Measurements from ENCODE around the gene TFB1M. TPM values are rescaled to one million over a fixed set of nuclear protein-coding genes. Genes with fewer than 3 reads are reported as not detected.

The TFB1M gene
- total RNA-seq, 2 donors from 2014 or later: 6.6 to 11.0 TPM

DNA sequence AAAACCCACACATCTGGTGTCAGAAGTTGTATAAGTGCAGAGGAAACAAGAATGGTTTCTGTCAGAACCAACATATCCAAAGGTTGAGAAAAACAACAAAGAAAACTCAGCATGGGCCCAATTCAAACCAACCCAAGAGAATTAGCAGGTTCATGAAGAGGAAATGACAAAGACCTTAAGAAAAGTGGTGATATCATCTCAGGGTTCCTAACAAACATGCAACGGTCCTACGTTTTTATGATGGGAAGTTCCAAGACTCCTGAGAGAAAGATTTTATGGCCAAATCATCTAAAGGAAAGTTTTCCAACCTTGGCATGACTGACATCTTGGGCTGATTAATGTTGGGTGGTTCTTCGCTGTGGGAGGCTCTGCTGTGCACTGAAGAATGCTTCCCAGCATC lies 23.0 kb downstream of the TFB1M start:
- ATAC-seq (ENCODE audit: insufficient number of reproducible peaks, low FRiP score, low read depth): no peak
- no peak overlapping the region for H3K27ac ChIP-seq
- no peak overlapping the region for H3K4me3 ChIP-seq
- peaks cover 7% of the 10 kb centered on the region for H3K36me3 ChIP-seq
- TF ChIP-seq, protein P1, sequence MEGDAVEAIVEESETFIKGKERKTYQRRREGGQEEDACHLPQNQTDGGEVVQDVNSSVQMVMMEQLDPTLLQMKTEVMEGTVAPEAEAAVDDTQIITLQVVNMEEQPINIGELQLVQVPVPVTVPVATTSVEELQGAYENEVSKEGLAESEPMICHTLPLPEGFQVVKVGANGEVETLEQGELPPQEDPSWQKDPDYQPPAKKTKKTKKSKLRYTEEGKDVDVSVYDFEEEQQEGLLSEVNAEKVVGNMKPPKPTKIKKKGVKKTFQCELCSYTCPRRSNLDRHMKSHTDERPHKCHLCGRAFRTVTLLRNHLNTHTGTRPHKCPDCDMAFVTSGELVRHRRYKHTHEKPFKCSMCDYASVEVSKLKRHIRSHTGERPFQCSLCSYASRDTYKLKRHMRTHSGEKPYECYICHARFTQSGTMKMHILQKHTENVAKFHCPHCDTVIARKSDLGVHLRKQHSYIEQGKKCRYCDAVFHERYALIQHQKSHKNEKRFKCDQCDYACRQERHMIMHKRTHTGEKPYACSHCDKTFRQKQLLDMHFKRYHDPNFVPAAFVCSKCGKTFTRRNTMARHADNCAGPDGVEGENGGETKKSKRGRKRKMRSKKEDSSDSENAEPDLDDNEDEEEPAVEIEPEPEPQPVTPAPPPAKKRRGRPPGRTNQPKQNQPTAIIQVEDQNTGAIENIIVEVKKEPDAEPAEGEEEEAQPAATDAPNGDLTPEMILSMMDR (IDR thresholded peaks at IDR 0.05): no peak
- no peaks in the 10 kb centered on the region for H3K4me1 ChIP-seq (ENCODE audit: control insufficient read depth in 1 of 2, low read depth in 2 of 2)
- H3K27me3 ChIP-seq (replicated peaks; ENCODE audit: insufficient read depth): no peaks in the 10 kb centered on the region
- no peak for DNase-seq (ENCODE audit: low spot score)
- no peaks in the 10 kb centered on the region for H3K9me3 ChIP-seq

DNA sequence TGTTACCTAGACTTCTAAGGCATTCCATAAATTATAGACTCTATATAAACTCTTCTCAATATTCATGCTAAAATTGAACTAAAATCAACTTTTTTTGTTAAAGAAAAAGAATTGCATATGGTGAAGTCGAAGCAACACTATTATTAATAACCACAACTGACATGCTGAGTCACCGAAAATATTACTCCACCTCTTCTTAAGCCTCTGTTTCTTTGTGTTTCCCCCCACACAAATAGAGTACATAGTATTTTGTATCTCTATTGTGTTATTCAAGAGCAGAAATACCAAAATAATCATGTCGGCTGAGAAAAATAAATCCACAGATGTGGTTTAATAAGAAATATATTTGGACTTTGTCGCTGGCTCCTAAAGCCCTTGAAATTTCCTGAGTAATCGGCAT lies 23.8 kb downstream of the TFB1M start:
- ATAC-seq (ENCODE audit: insufficient number of reproducible peaks, low FRiP score, low read depth) (no peak), DNase-seq (ENCODE audit: low spot score) (no peak)
- Histone ChIP-seq H3K36me3 (peaks cover 7% of the 10 kb centered on the region), H3K27ac (no peak overlapping the region), H3K27me3 (replicated peaks; ENCODE audit: insufficient read depth) (no peaks in the 10 kb centered on the region), H3K9me3 (no peaks in the 10 kb centered on the region), H3K4me1 (ENCODE audit: control insufficient read depth in 1 of 2, low read depth in 2 of 2) (no peaks in the 10 kb centered on the region), H3K4me3 (no peak overlapping the region)
- TF ChIP-seq, protein P1 (IDR thresholded peaks at IDR 0.05): no peak

DNA sequence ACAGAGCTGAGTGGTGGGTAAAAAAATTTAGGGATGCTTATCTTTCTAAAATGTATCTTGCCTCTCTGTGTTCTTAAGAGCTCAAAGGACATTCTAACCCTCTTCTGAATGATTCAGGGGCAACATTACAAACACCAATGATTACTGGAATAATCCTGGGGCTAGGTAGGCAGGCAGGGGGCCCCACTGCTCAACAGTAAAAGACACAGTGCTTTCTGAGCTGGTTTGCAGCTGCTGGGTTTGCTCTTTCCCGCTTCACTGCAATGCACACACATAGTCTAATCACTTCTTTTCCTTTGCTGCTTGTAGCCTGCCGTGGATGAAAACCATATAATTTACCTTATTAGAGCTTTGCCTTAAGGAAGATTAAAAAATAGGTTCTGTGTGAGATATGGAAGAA lies 26.5 kb downstream of the TFB1M start:
- TF ChIP-seq, protein P1 (IDR thresholded peaks at IDR 0.05): no peak
- no peaks in the 10 kb centered on the region for H3K9me3 ChIP-seq
- ATAC-seq (ENCODE audit: insufficient number of reproducible peaks, low FRiP score, low read depth) (no peak), DNase-seq (ENCODE audit: low spot score) (no peak)
- peaks cover 0 to 2% of the 10 kb centered on the region in 2 donors for H3K4me1 ChIP-seq (ENCODE audit: control insufficient read depth in 1 of 2, low read depth in 2 of 2)
- no peak overlapping the region for H3K4me3 ChIP-seq
- no peak overlapping the region for H3K27ac ChIP-seq
- no peaks in the 10 kb centered on the region for H3K27me3 ChIP-seq (replicated peaks; ENCODE audit: insufficient read depth)
- peaks cover 10% of the 10 kb centered on the region for H3K36me3 ChIP-seq

DNA sequence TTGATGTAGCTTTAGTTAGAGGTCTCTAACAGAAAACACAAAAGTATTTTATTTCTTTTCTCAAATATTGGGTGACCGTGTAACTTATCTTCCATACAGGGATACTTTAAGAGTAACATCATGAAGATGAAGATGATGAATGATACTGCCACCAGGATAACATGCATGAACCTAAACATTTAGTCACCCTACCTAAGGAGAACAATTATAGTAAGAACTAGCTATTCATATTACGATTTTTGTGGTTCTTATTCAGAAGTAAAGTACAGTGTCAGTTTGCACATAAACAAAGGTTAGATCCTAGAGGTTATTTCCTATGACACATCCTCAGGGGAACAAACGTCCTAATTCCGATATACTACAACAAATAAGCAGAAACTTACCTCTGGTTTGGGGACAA lies 29.5 kb downstream of the TFB1M start:
- Histone ChIP-seq H3K27me3 (replicated peaks; ENCODE audit: insufficient read depth) (no peaks in the 10 kb centered on the region), H3K36me3 (peaks cover 8% of the 10 kb centered on the region), H3K4me1 (ENCODE audit: control insufficient read depth in 1 of 2, low read depth in 2 of 2) (peaks cover 0 to 8% of the 10 kb centered on the region in 2 donors), H3K4me3 (no peak overlapping the region), H3K27ac (no peak overlapping the region), H3K9me3 (no peaks in the 10 kb centered on the region)
- ATAC-seq (ENCODE audit: insufficient number of reproducible peaks, low FRiP score, low read depth): no peak
- DNase-seq (ENCODE audit: low spot score): no peak
- TF ChIP-seq, protein P1 (IDR thresholded peaks at IDR 0.05): no peak

DNA sequence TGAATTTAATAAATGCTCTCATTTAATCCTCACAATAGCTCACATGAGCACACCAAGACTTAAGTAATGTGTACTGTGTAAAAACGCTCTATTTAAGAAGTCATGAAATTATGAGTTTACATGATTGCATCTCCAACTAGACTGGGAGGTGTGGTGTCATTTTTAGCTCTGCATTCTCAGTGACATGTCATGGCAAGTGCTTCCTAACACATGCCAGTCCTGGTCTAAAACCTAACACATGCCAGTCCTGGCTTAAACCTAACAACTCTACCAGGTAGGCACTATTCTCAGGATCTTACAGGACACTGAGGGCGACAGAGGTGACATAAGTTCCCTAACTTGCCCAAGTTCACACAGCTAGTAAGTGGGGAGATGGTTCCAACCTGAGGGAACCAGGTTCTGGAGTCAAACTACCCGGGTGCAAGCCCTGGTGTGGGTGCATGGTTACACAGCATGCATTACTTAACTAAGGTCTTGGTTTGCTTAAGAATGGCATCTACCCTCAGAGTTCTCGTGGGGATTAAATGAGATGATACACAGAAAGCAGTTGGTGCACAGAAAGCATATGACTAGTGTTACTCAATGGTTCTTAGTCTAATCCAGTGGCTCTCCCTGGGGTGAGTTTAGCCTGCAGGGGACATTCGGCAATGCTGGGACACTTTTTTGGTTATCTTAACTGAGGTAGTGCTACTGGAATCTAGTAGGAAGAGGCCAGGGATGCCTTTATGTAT lies 35.8 kb downstream of the TFB1M start:
- Histone ChIP-seq H3K4me3 (no peak overlapping the region), H3K27me3 (replicated peaks; ENCODE audit: insufficient read depth) (no peaks in the 10 kb centered on the region), H3K27ac (no peak overlapping the region), H3K36me3 (no peaks in the 10 kb centered on the region), H3K9me3 (no peaks in the 10 kb centered on the region), H3K4me1 (ENCODE audit: control insufficient read depth in 1 of 2, low read depth in 2 of 2) (peaks cover 14 to 34% of the 10 kb centered on the region in 2 donors)
- DNase-seq (ENCODE audit: low spot score) (no peak), ATAC-seq (ENCODE audit: insufficient number of reproducible peaks, low FRiP score, low read depth) (no peak)
- TF ChIP-seq, protein P1 (IDR thresholded peaks at IDR 0.05): no peak
